Measurements from ENCODE around the gene ATP6V1G2. TPM values are rescaled to one million over a fixed set of nuclear protein-coding genes. Genes with fewer than 3 reads are reported as not detected.

The ATP6V1G2 gene
- total and polyA plus RNA-seq, 2 of the 4 experiments (the other 2 are of a cell fraction) = 1.4 to 6.5 TPM

GRCh38 chr6:31560697-31561058, 14.3 kb upstream of the ATP6V1G2 start:
- peak overlapping the region; percentile 8; the same call in 1 of the 2 replicates for H3K14ac ChIP-seq (replicated peaks; ENCODE audit: low read depth, low read length)
- H3K4me2 ChIP-seq (ENCODE audit: low read depth, low read length) = peak overlapping the region; percentile 27; the same call in 1 of the 2 replicates
- peak overlapping the region; percentile 43; the same call in 1 of the 2 replicates for H2BK20ac ChIP-seq (ENCODE audit: low read depth, low read length)
- no peak overlapping the region for H2BK15ac ChIP-seq (ENCODE audit: low read depth, low read length)
- peak overlapping the region; percentile 2 for H3K4ac ChIP-seq (ENCODE audit: low read depth, low read length)
- H3K36me3 ChIP-seq (ENCODE audit: control insufficient read depth, insufficient read depth, low read length) = peaks cover 27% of the 10 kb centered on the region
- no peak overlapping the region for H4K91ac ChIP-seq (ENCODE audit: insufficient read depth, low read depth, low read length)
- no peak overlapping the region for H3K56ac ChIP-seq (ENCODE audit: extremely low read depth, insufficient read depth, low read length)
- peak overlapping the region; percentile 80 for H2AK9ac ChIP-seq (replicated peaks; ENCODE audit: low read depth, low read length, poor library complexity)
- POLR2A ChIA-PET (ENCODE audit: unreplicated experiment) = no interaction called here
- peak overlapping the region; percentile 29; the same call in 1 of the 2 replicates for H2AK5ac ChIP-seq (ENCODE audit: low read depth, low read length)
- peak overlapping the region; percentile 39; the same call in 1 of the 2 replicates for H2BK120ac ChIP-seq (ENCODE audit: low read depth, low read length)
- peaks cover 9 to 20% of the 10 kb centered on the region in 2 experiments; a peak in 3 of 4 replicates for H3K79me1 ChIP-seq (ENCODE audit: low read depth in 1 of 2, low read length in 2 of 2)
- intact Hi-C loops (cut with micrococcal nuclease) = loop anchor here (2.0 kb wide), 1 partner anchor 54 kb away; the partner anchor contains the start of gene AIF1
- H4K8ac ChIP-seq (ENCODE audit: low read depth in 2 of 2, low read length in 2 of 2) = peak overlapping the region in 1 of 2 experiments; percentile 57; a peak in 1 of 4 replicates
- H4K20me1 ChIP-seq (ENCODE audit: insufficient read depth, low read length) = no peaks in the 10 kb centered on the region
- no peak overlapping the region for H2AFZ ChIP-seq (replicated peaks; ENCODE audit: low read length, poor library complexity)
- in situ Hi-C loops (cut with MboI; ENCODE audit: low sequenced_read_pairs) = no loop called here
- H3K23ac ChIP-seq (ENCODE audit: low read depth, low read length) = 0 out of 2 replicates have a peak overlapping the region, but pooled peaks have one; percentile 1
- dilution Hi-C loops (cut with HindIII; ENCODE audit: low sequenced_read_pairs, unreplicated experiment) = no loop called here
- peaks cover 19% of the 10 kb centered on the region; the same call in 1 of the 2 replicates for H3K9me1 ChIP-seq (ENCODE audit: insufficient read depth, low read length)
- H3K27me3 ChIP-seq (ENCODE audit: control insufficient read depth, insufficient read depth, low read length) = no peaks in the 10 kb centered on the region
- CTCF ChIA-PET = interaction anchor here (0.6 to 0.7 kb wide), 3 partner anchors 13 to 38 kb away, joined by 3 to 6 read pairs (median 4); partner anchors contain the start of gene NFKBIL1
- H3K27ac ChIP-seq (ENCODE audit: insufficient read depth, low read length) = no peak overlapping the region
- no peaks in the 10 kb centered on the region for H3K9me3 ChIP-seq (ENCODE audit: control insufficient read depth, insufficient read depth, low read length)
- H3K4me3 ChIP-seq (ENCODE audit: insufficient read depth, low read depth, low read length) = no peak overlapping the region
- no peak overlapping the region; the same call in 1 of the 2 replicates for H3K18ac ChIP-seq (ENCODE audit: low read depth, low read length)
- ATAC-seq (ENCODE audit: low read depth) (no peak), DNase-seq (no peak)
- H3K9ac ChIP-seq (ENCODE audit: low read depth, low read length) = no peak overlapping the region
- H2BK5ac ChIP-seq (ENCODE audit: low read depth, low read length, poor library complexity, severe bottlenecking) = peak overlapping the region; percentile 46
- BruUV-seq (replicated peaks) = no TSS peak
- TF ChIP-seq FOS (IDR thresholded peaks at IDR 0.05; ENCODE audit: low read depth, low read length) (no peak), BHLHE40 (IDR thresholded peaks at IDR 0.05; ENCODE audit: low read depth, low read length) (no peak), RAD21 (IDR thresholded peaks at IDR 0.05; ENCODE audit: low read length) (no peak)
- peaks cover 18% of the 10 kb centered on the region for H3K4me1 ChIP-seq (ENCODE audit: control insufficient read depth, insufficient read depth, low read length)
- H4K5ac ChIP-seq (ENCODE audit: low read depth, low read length) = no peak overlapping the region
